HCT116 (cell line): Measurements from ENCODE around the gene ETAA1. TPM values are rescaled to one million over a fixed set of nuclear protein-coding genes. Genes with fewer than 3 reads are reported as not detected.

Source experiments
- ATAC-seq: fragments of 200-7000 bp; cut with Tn5 transposase; 2 replicates; pipeline ENCODE4 v1.9.1; 2020; ENCODE audit warnings: mild to moderate bottlenecking, moderate library complexity
- BruUV-seq: library from RNA; stranded (reverse); fragments of 400-500 nt; replicated peaks from 2 replicates; lab custom pipeline; 2021; lab: Mats Ljungman, UMichigan
- CTCF ChIA-PET: fragments of 300-600 bp; sonication (Branson Sonifier 250); formaldehyde crosslinking; loops from one replicate; lab custom pipeline; 2021; ENCODE audit warnings: antibody characterized with exemption; lab: Charles Lee
- POLR2A ChIA-PET: fragments of 300-600, 350-600 bp; sonication (Branson Sonifier 250); formaldehyde crosslinking; loops from one replicate; lab custom pipeline; 2021; ENCODE audit warnings: antibody characterized with exemption; lab: Charles Lee
- RAD21 ChIA-PET, 2 experiments: fragments of 300-600 bp; sonication (Branson Sonifier 250); formaldehyde crosslinking; loops; one replicate each; lab custom pipeline; 2023; ENCODE audit warnings: low total read pairs in 2 of 2; ENCODE audit not compliant: uncharacterized antibody in 2 of 2, unreplicated experiment in 2 of 2, low non-redundant PET in 1 of 2; lab: Charles Lee
- DNase-seq: peaks from one replicate; pipeline ENCODE4 v3.0.0-alpha.2; 2010; ENCODE audit warnings: low read depth, low spot score
- H2AFZ ChIP-seq: fragments of 200-600 bp; shearing (Covaris generic), sonication (generic); 2 replicates; pipeline ENCODE4 v1.6.1; 2017; ENCODE audit warnings: low read depth, mixed run types, mixed read lengths, antibody characterized with exemption, low read length; ENCODE audit not compliant: poor library complexity, severe bottlenecking
- H3K27ac ChIP-seq: 2 replicates; pipeline ENCODE4 v1.5.1; 2012; ENCODE audit warnings: low read depth, low read length
- H3K27me3 ChIP-seq: fragments of 200-600 bp; sonication (generic); 2 replicates; pipeline ENCODE4 v1.6.1; 2016; ENCODE audit warnings: mixed run types, low read length, mixed read lengths; ENCODE audit not compliant: insufficient read depth
- H3K36me3 ChIP-seq, 2 experiments: fragments of 200-500 bp in 1 of 2; fragments of 200-600 bp in 1 of 2; sonication (Bioruptor generic) in 1 of 2; sonication (generic) in 1 of 2; 2 replicates each; pipeline versions ENCODE4 v1.5.1 to v1.6.1; 2014 to 2016; ENCODE audit warnings: low read length in 2 of 2, inconsistent platforms in 1 of 2, mixed read lengths in 1 of 2, mixed run types in 1 of 2; ENCODE audit not compliant: insufficient read depth in 2 of 2, control insufficient read depth in 1 of 2
- H3K4me1 ChIP-seq, 2 experiments: fragments of 200-600 bp in 1 of 2; sonication (generic) in 1 of 2; 2 replicates each; pipeline versions ENCODE4 v1.5.1 to v1.6.1; 2012 to 2017; ENCODE audit warnings: low read length in 2 of 2, inconsistent platforms in 1 of 2, mild to moderate bottlenecking in 1 of 2, mixed read lengths in 1 of 2, mixed run types in 1 of 2, moderate library complexity in 1 of 2; ENCODE audit not compliant: insufficient read depth in 2 of 2, control insufficient read depth in 1 of 2
- H3K4me2 ChIP-seq: fragments of 200-600 bp; sonication (generic); 2 replicates; pipeline ENCODE4 v1.6.1; 2017; ENCODE audit warnings: mixed run types, low read length, mixed read lengths
- H3K4me3 ChIP-seq, 2 experiments: fragments of 200-600 bp in 1 of 2; sonication (generic) in 1 of 2; replicated peaks in 1 of 2; 2 replicates each; pipeline ENCODE4 v1.5.1; 2011 to 2016; ENCODE audit warnings: low read length in 2 of 2, control low read depth in 1 of 2, low read depth in 1 of 2, mild to moderate bottlenecking in 1 of 2, mixed read lengths in 1 of 2, mixed run types in 1 of 2
- H3K79me2 ChIP-seq: fragments of 200-600 bp; sonication (generic); 2 replicates; pipeline ENCODE4 v1.6.1; 2017; ENCODE audit warnings: mild to moderate bottlenecking, mixed run types, low read length, moderate library complexity, mixed read lengths; ENCODE audit not compliant: insufficient read depth
- H3K9ac ChIP-seq: fragments of 200-600 bp; sonication (generic); 2 replicates; pipeline ENCODE4 v1.6.1; 2016; ENCODE audit warnings: low read length, mixed read lengths
- H3K9me2 ChIP-seq: fragments of 200-600 bp; sonication (generic), shearing (Covaris generic); 2 replicates; pipeline ENCODE4 v1.6.1; 2017; ENCODE audit warnings: mixed run types, mild to moderate bottlenecking, moderate library complexity; ENCODE audit not compliant: insufficient read depth
- H3K9me3 ChIP-seq, 2 experiments: fragments of 200-500 bp in 1 of 2; fragments of 200-600 bp in 1 of 2; sonication (Bioruptor generic) in 1 of 2; sonication (generic) in 1 of 2; 2 replicates each; pipeline ENCODE4 v1.6.1; 2014 to 2017; ENCODE audit warnings: low read length in 2 of 2, mixed read lengths in 2 of 2, inconsistent platforms in 1 of 2, low read depth in 1 of 2, mild to moderate bottlenecking in 1 of 2, mixed run types in 1 of 2, moderate library complexity in 1 of 2; ENCODE audit not compliant: control insufficient read depth in 1 of 2, insufficient read depth in 1 of 2
- H4K20me1 ChIP-seq: fragments of 200-600 bp; sonication (generic), shearing (Covaris generic); 2 replicates; pipeline ENCODE4 v1.6.1; 2017; ENCODE audit warnings: mixed run types, mild to moderate bottlenecking, moderate library complexity; ENCODE audit not compliant: insufficient read depth
- CBX3 ChIP-seq: IDR thresholded peaks from 2 replicates; pipeline ENCODE4 v1.6.1; 2012; ENCODE audit warnings: low read depth
- CEBPB ChIP-seq: IDR thresholded peaks from 2 replicates; pipeline ENCODE4 v1.6.1; 2012; ENCODE audit warnings: low read depth
- EGR1 ChIP-seq: IDR thresholded peaks from 2 replicates; pipeline ENCODE4 v1.6.1; 2012; ENCODE audit warnings: low read depth
- ELF1 ChIP-seq: IDR thresholded peaks from 2 replicates; pipeline ENCODE4 v1.6.1; 2012; ENCODE audit warnings: low read depth, borderline replicate concordance
- EZH2 ChIP-seq: fragments of 200-600 bp; sonication (generic); IDR thresholded peaks from 2 replicates; pipeline ENCODE4 v1.6.1; 2017; ENCODE audit warnings: antibody characterized with exemption, mixed run types
- EZH2phosphoT487 ChIP-seq: fragments of 200-600 bp; IDR thresholded peaks from 2 replicates; pipeline ENCODE4 v1.6.1; 2018; ENCODE audit warnings: antibody characterized with exemption, borderline replicate concordance
- FOSL1 ChIP-seq: IDR thresholded peaks from 2 replicates; pipeline ENCODE4 v1.6.1; 2012; ENCODE audit warnings: low read depth
- JUND ChIP-seq: IDR thresholded peaks from 2 replicates; pipeline ENCODE4 v1.6.1; 2012
- POLR2AphosphoS5 ChIP-seq: IDR thresholded peaks from 2 replicates; pipeline ENCODE4 v1.6.1; 2011; ENCODE audit warnings: mild to moderate bottlenecking, low read depth, low read length, moderate library complexity
- RAD21 ChIP-seq: IDR thresholded peaks from 2 replicates; pipeline ENCODE4 v1.6.1; 2012; ENCODE audit warnings: low read depth, mild to moderate bottlenecking
- SIN3A ChIP-seq: IDR thresholded peaks from 2 replicates; pipeline ENCODE4 v1.6.1; 2012; ENCODE audit warnings: low read depth
- SP1 ChIP-seq: IDR thresholded peaks from 2 replicates; pipeline ENCODE4 v1.6.1; 2012; ENCODE audit warnings: low read depth
- SRF ChIP-seq: IDR thresholded peaks from 2 replicates; pipeline ENCODE4 v1.6.1; 2012; ENCODE audit warnings: low read depth
- ZFX ChIP-seq: fragments of 450-650 bp; IDR thresholded peaks from 2 replicates; pipeline ENCODE4 v1.6.1; 2017
- ZNF274 ChIP-seq: fragments of 200-500 bp; sonication (Bioruptor generic); IDR thresholded peaks from 2 replicates; pipeline ENCODE4 v1.6.1; 2014; ENCODE audit warnings: mild to moderate bottlenecking, low read depth, low read length, inconsistent platforms
- intact Hi-C: fragments of 100-400 bp; cut with micrococcal nuclease; formaldehyde crosslinking; loops from 2 replicates; pipeline ENCODE4 v1.10.0; 2022
- total RNA-seq: library from RNA; stranded (reverse); gene quantifications from one replicate; pipeline ENCODE4 v1.2.1, GENCODE V29; 2021; ENCODE audit not compliant: unreplicated experiment
- TF ChIP-seq, protein P1 (sequence below), 3 experiments: fragments of 200-600 bp in 1 of 3; sonication (generic) in 1 of 3; IDR thresholded peaks in 2 of 3; conservative IDR thresholded peaks in 1 of 3; 2 replicates each; pipeline ENCODE4 v1.5.1; 2012 to 2017; ENCODE audit warnings: low read depth in 2 of 3, low read length in 2 of 3, antibody characterized with exemption in 1 of 3, borderline replicate concordance in 1 of 3, control low read depth in 1 of 3, mild to moderate bottlenecking in 1 of 3, mixed read lengths in 1 of 3, mixed run types in 1 of 3, moderate library complexity in 1 of 3; ENCODE audit not compliant: insufficient read depth in 1 of 3
- TF ChIP-seq, protein P2 (sequence below): IDR thresholded peaks from 2 replicates; pipeline ENCODE4 v1.6.1; 2012
- TF ChIP-seq, protein P3 (sequence below): IDR thresholded peaks from 2 replicates; pipeline ENCODE4 v1.6.1; 2011; ENCODE audit warnings: mild to moderate bottlenecking, low read length, moderate library complexity; ENCODE audit not compliant: insufficient replicate concordance; ENCODE audit errors: extremely low read depth
- TF ChIP-seq, protein P4 (sequence below): IDR thresholded peaks from 2 replicates; pipeline ENCODE4 v1.6.1; 2012; ENCODE audit warnings: low read depth

ETAA1 gene
- total RNA-seq, 1 experiment from 2014 or later = 9.6 TPM

DNA sequence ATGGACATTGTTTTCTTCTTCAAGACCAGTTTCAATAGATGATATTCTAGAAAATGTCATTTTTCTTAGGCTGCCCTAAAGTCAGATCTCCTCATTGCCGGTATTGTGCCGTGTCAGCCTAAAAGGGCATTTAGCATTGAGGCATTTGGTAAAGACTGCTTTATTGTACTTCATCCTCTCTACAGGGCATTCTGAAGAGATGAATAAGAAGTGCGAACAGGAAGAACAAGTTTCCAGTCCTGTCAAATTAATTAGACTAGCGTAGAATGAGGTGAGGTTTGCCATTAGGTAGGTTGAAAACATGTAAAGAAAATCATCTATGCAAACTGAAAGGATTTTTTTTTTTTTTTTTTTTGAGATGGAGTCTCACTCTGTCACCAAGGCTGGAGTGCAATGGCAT lies 60.6 kb downstream of the ETAA1 start:
- DNase-seq = no peak
- intact Hi-C loops = no loop called here
- POLR2A ChIA-PET = no interaction called here

More for the DNA sequence above, 60.6 kb downstream of the ETAA1 start:
- RAD21 ChIA-PET = no interaction called here
- CTCF ChIA-PET = no interaction called here
- H3K4me2 ChIP-seq = no peak overlapping the region
- no peak for ATAC-seq
- no peak overlapping the region for H3K9ac ChIP-seq
- H3K27me3 ChIP-seq = no peaks in the 10 kb centered on the region
- H3K9me3 ChIP-seq = no peaks in the 10 kb centered on the region
- no peaks in the 10 kb centered on the region for H4K20me1 ChIP-seq
- H3K27ac ChIP-seq = no peak overlapping the region
- no peak overlapping the region for H2AFZ ChIP-seq
- 0 out of 4 replicates have a peak, but pooled peaks cover 0 to 1% of the 10 kb centered on the region in 2 experiments for H3K4me1 ChIP-seq
- H3K36me3 ChIP-seq = no peaks in the 10 kb centered on the region
- BruUV-seq = no TSS peak
- TF ChIP-seq JUND (no peak), EZH2 (no peak), SP1 (no peak), EGR1 (no peak), ZNF274 (no peak), CBX3 (no peak), CEBPB (no peak), RAD21 (no peak), FOSL1 (no peak), ZFX (no peak), SIN3A (no peak), SRF (no peak), POLR2AphosphoS5 (no peak), EZH2phosphoT487 (no peak), ELF1 (no peak)
- TF ChIP-seq, protein P1, sequence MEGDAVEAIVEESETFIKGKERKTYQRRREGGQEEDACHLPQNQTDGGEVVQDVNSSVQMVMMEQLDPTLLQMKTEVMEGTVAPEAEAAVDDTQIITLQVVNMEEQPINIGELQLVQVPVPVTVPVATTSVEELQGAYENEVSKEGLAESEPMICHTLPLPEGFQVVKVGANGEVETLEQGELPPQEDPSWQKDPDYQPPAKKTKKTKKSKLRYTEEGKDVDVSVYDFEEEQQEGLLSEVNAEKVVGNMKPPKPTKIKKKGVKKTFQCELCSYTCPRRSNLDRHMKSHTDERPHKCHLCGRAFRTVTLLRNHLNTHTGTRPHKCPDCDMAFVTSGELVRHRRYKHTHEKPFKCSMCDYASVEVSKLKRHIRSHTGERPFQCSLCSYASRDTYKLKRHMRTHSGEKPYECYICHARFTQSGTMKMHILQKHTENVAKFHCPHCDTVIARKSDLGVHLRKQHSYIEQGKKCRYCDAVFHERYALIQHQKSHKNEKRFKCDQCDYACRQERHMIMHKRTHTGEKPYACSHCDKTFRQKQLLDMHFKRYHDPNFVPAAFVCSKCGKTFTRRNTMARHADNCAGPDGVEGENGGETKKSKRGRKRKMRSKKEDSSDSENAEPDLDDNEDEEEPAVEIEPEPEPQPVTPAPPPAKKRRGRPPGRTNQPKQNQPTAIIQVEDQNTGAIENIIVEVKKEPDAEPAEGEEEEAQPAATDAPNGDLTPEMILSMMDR (IDR thresholded peaks at IDR 0.05 in 2 of 3, conservative IDR thresholded peaks at IDR 0.05 in 1 of 3; ENCODE audit: borderline replicate concordance in 1 of 3, insufficient read depth in 1 of 3, low read depth in 2 of 3, low read length in 2 of 3) = no peak
- TF ChIP-seq, protein P2, sequence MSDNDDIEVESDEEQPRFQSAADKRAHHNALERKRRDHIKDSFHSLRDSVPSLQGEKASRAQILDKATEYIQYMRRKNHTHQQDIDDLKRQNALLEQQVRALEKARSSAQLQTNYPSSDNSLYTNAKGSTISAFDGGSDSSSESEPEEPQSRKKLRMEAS = no peak
- TF ChIP-seq, protein P3, sequence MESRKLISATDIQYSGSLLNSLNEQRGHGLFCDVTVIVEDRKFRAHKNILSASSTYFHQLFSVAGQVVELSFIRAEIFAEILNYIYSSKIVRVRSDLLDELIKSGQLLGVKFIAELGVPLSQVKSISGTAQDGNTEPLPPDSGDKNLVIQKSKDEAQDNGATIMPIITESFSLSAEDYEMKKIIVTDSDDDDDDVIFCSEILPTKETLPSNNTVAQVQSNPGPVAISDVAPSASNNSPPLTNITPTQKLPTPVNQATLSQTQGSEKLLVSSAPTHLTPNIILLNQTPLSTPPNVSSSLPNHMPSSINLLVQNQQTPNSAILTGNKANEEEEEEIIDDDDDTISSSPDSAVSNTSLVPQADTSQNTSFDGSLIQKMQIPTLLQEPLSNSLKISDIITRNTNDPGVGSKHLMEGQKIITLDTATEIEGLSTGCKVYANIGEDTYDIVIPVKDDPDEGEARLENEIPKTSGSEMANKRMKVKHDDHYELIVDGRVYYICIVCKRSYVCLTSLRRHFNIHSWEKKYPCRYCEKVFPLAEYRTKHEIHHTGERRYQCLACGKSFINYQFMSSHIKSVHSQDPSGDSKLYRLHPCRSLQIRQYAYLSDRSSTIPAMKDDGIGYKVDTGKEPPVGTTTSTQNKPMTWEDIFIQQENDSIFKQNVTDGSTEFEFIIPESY = no peak
- TF ChIP-seq, protein P4, sequence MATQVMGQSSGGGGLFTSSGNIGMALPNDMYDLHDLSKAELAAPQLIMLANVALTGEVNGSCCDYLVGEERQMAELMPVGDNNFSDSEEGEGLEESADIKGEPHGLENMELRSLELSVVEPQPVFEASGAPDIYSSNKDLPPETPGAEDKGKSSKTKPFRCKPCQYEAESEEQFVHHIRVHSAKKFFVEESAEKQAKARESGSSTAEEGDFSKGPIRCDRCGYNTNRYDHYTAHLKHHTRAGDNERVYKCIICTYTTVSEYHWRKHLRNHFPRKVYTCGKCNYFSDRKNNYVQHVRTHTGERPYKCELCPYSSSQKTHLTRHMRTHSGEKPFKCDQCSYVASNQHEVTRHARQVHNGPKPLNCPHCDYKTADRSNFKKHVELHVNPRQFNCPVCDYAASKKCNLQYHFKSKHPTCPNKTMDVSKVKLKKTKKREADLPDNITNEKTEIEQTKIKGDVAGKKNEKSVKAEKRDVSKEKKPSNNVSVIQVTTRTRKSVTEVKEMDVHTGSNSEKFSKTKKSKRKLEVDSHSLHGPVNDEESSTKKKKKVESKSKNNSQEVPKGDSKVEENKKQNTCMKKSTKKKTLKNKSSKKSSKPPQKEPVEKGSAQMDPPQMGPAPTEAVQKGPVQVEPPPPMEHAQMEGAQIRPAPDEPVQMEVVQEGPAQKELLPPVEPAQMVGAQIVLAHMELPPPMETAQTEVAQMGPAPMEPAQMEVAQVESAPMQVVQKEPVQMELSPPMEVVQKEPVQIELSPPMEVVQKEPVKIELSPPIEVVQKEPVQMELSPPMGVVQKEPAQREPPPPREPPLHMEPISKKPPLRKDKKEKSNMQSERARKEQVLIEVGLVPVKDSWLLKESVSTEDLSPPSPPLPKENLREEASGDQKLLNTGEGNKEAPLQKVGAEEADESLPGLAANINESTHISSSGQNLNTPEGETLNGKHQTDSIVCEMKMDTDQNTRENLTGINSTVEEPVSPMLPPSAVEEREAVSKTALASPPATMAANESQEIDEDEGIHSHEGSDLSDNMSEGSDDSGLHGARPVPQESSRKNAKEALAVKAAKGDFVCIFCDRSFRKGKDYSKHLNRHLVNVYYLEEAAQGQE = no peak
- no peaks in the 10 kb centered on the region for H3K9me2 ChIP-seq
- H3K4me3 ChIP-seq = no peak overlapping the region
- H3K79me2 ChIP-seq = no peaks in the 10 kb centered on the region
